ENCODE measurements around the gene CMTR2.

CMTR2 gene

GRCh38 chr16:71276589-71277334 lies 12.4 kb downstream of the CMTR2 start:
- DNase-seq, result no peak

- DNase-seq, result no peak
These were observed 15.8 kb downstream of the CMTR2 start for GRCh38 chr16:71273384-71273783.

- DNase-seq, result no peak
These were observed 24.9 kb downstream of the CMTR2 start for GRCh38 chr16:71264299-71264698.

GRCh38 chr16:71263582-71263981 lies 25.6 kb downstream of the CMTR2 start:
- no peak for DNase-seq

DNA sequence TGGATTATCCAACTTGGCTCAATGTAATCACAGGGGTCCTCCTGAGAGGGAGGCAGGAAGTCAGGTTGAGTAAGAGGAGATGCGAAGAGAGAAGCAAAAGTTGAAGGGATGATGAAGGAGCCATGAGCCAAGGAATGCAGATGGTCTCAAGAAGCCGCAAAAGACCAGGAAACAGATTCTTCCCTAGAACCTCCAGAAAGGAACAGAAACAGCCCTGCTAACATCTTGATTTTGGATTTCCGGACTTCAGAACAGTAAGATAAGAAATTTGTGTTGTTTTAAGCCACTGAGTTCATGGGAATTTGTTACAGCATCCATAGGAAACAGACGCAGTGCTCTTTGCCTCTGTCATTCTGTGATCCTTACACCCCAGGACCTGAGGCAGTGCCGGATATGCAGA lies 26.8 kb downstream of the CMTR2 start:
- DNase-seq, result no peak

- no peak for DNase-seq
These were observed 28.2 kb downstream of the CMTR2 start for GRCh38 chr16:71260995-71261394.

- no peak for DNase-seq
These were observed 30.1 kb downstream of the CMTR2 start for GRCh38 chr16:71259086-71259485.

- DNase-seq, result peak; percentile 47
These were observed 30.8 kb downstream of the CMTR2 start for GRCh38 chr16:71258372-71258771.

DNA sequence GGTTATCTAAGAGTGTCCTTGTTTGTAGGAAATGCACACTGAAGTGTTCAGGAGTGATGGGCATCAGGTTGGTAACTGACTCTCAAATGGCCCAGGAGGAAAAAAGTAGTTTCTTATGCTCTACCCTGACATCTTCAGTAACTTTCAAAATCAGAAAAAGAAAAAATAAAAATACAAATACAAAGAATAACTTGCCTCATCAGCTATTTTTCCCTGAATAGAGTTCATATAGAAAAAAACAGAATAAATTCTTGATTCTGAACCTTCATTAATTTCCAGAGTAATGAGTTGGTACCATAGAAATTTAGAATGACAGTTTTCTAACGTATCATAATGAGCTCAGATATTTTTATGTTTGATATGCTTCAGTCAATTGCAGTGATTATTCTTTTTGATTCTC lies 31.4 kb downstream of the CMTR2 start:
- DNase-seq, result no peak

DNA sequence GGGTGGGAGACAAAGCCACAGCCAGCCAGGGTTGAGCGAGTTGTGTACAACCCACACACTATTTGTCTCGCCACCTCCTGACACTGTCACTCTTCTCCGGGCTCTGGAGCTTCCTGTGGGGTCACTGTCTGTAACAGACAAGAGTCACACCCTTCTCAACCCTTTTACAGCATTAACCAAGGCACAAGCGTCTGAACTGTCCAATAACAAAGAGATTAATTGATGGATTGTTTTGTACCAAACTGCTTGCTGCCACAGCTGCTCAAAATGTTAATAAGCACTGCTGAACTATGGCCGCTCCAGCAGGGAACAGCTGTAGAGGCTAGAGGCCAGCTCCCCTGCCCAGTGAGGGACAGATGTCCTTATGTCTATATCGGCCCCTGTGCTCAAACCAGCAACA lies 33.5 kb downstream of the CMTR2 start:
- DNase-seq, result peak; percentile 81

- DNase-seq, result peak; percentile 57
These were observed 34.2 kb downstream of the CMTR2 start for GRCh38 chr16:71254832-71255525.

- DNase-seq, result no peak
These were observed 38.6 kb downstream of the CMTR2 start for GRCh38 chr16:71250461-71251235.

DNA sequence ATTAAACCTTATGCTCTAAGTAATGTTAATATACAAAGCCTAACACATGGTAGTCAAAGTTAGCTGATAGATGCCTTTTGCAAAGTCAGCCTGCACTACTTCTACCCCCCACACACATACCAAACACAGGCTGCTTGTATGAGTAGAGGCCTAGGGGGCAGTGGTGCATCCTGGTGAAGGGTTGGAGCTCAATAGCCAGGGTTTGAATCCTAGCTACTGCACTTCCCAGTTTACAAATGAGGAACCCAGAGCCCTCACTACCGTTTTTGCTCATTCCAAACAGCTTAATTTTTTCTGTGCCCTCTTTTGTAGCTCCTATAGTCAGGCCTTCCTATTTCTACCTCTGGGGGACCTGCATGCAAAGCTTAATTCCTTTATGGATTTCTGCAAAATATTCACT lies 39.8 kb downstream of the CMTR2 start:
- DNase-seq, result no peak

GRCh38 chr16:71247478-71247877 lies 41.7 kb downstream of the CMTR2 start:
- no peak for DNase-seq

- no peak for DNase-seq
These were observed 42.9 kb downstream of the CMTR2 start for GRCh38 chr16:71246309-71246708.

GRCh38 chr16:71244521-71244920 lies 44.7 kb downstream of the CMTR2 start:
- no peak for DNase-seq

DNA sequence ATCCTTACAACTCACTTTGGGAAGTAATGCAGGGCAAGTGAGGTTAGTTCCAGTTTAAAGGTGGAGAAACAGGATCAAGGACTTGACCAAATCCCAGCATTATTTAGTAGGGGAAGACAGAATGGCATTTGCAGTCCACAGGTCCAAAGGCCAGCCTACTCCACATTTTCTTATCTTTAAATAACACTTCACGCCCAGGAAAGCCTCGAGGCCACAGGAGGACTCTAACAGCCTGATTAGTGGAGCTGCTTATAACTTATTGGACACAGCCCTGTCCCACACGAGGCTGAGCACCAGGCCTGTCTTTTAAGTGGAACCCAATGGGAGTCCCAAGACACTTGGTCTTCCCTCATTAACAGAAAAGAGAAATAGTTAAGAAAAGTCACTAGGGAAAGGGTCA lies 46.6 kb downstream of the CMTR2 start:
- DNase-seq, result no peak

- DNase-seq, result no peak
These were observed 47.2 kb downstream of the CMTR2 start for GRCh38 chr16:71242036-71242435.
